Endothelial cell of umbilical vein (primary cell): ENCODE data around the gene FIGLA. TPM values are rescaled to one million over a fixed set of nuclear protein-coding genes. Genes with fewer than 3 reads are reported as not detected.

ENCODE experiments used
- BruUV-seq: library from RNA; stranded (reverse); fragments of 400-500 nt; replicated peaks from 2 replicates; lab custom pipeline; 2021; lab: Mats Ljungman, UMichigan
- CTCF ChIA-PET: fragments of 300-600, 350-600 bp; sonication (Branson Sonifier 250); formaldehyde crosslinking; loops from one replicate; lab custom pipeline; 2021; ENCODE audit warnings: antibody characterized with exemption, inconsistent platforms; lab: Charles Lee
- POLR2A ChIA-PET: fragments of 300-600, 350-600 bp; sonication (Branson Sonifier 250); formaldehyde crosslinking; loops from one replicate; lab custom pipeline; 2021; ENCODE audit warnings: antibody characterized with exemption, inconsistent platforms; lab: Charles Lee
- DNase-seq: peaks from one replicate; pipeline ENCODE4 v3.0.0-alpha.2; 2011; ENCODE audit warnings: low read depth, low spot score
- FAIRE-seq: peaks from 2 replicates; lab custom pipeline; 2011; peaks lifted over from hg19 to GRCh38; lab: Jason Lieb, UNC
- H2AFZ ChIP-seq: 2 replicates; pipeline ENCODE4 v1.6.0; 2012; ENCODE audit warnings: low read depth, low read length, control low read depth, inconsistent platforms
- H3K27ac ChIP-seq: 2 replicates; pipeline ENCODE4 v1.5.1; 2011; ENCODE audit warnings: low read depth, mild to moderate bottlenecking, control low read depth, low read length, moderate library complexity; ENCODE audit not compliant: insufficient read depth
- H3K27me3 ChIP-seq, 2 experiments: 2 replicates each; pipeline versions ENCODE4 v1.6.0 to v1.6.1; 2011; ENCODE audit warnings: low read length in 2 of 2, mixed read lengths in 1 of 2; ENCODE audit not compliant: control insufficient read depth in 2 of 2, insufficient read depth in 2 of 2
- H3K36me3 ChIP-seq, 2 experiments: 2 replicates in 1 of 2; 3 replicates in 1 of 2; pipeline ENCODE4 v1.5.1; 2011; ENCODE audit warnings: low read length in 2 of 2, mild to moderate bottlenecking in 1 of 2, moderate library complexity in 1 of 2; ENCODE audit not compliant: control insufficient read depth in 2 of 2, insufficient read depth in 2 of 2; ENCODE audit errors: extremely low read depth in 1 of 2
- H3K4me1 ChIP-seq: 3 replicates; pipeline ENCODE4 v1.5.1; 2011; ENCODE audit warnings: mild to moderate bottlenecking, low read length; ENCODE audit not compliant: control insufficient read depth, insufficient read depth; ENCODE audit errors: extremely low read depth
- H3K4me2 ChIP-seq: 2 replicates; pipeline ENCODE4 v1.6.1; 2011; ENCODE audit warnings: low read length, control low read depth, mixed read lengths; ENCODE audit not compliant: insufficient read depth
- H3K4me3 ChIP-seq, 3 experiments: fragments of 200-600 bp in 1 of 3; sonication (generic), shearing (Covaris generic) in 1 of 3; replicated peaks in 1 of 3; 2 replicates each; pipeline ENCODE4 v1.5.1; 2011 to 2016; ENCODE audit warnings: control low read depth in 3 of 3, low read length in 3 of 3, mild to moderate bottlenecking in 2 of 3, inconsistent platforms in 1 of 3, low read depth in 1 of 3, moderate library complexity in 1 of 3; ENCODE audit not compliant: insufficient read depth in 1 of 3
- H3K79me2 ChIP-seq: 2 replicates; pipeline ENCODE4 v1.6.0; 2012; ENCODE audit warnings: low read length, inconsistent platforms; ENCODE audit not compliant: control insufficient read depth, insufficient read depth
- H3K9ac ChIP-seq: replicated peaks from 2 replicates; pipeline ENCODE3; 2011; ENCODE audit warnings: low read length, control low read depth; ENCODE audit not compliant: insufficient read depth; ENCODE audit errors: extremely low read depth
- H3K9me1 ChIP-seq: replicated peaks from 3 replicates; pipeline ENCODE4 v1.6.0; 2011; ENCODE audit warnings: mild to moderate bottlenecking, low read length; ENCODE audit not compliant: control insufficient read depth, insufficient read depth; ENCODE audit errors: extremely low read depth
- H3K9me3 ChIP-seq: replicated peaks from 2 replicates; pipeline ENCODE4 v1.5.1; 2012; ENCODE audit warnings: low read length, inconsistent platforms; ENCODE audit not compliant: control insufficient read depth, insufficient read depth
- H4K20me1 ChIP-seq: replicated peaks from 2 replicates; pipeline ENCODE3; 2011; ENCODE audit warnings: mild to moderate bottlenecking, low read length; ENCODE audit not compliant: control insufficient read depth, insufficient read depth; ENCODE audit errors: extremely low read depth
- EZH2 ChIP-seq: IDR thresholded peaks from 2 replicates; pipeline ENCODE4 v1.6.1; 2012; ENCODE audit warnings: borderline replicate concordance, low read depth, mild to moderate bottlenecking, moderate library complexity, low read length, inconsistent platforms; ENCODE audit not compliant: severe bottlenecking
- FOS ChIP-seq: IDR thresholded peaks from 2 replicates; pipeline ENCODE4 v1.6.1; 2011; ENCODE audit warnings: mild to moderate bottlenecking, low read length, moderate library complexity, borderline replicate concordance; ENCODE audit not compliant: insufficient read depth
- GATA2 ChIP-seq: IDR thresholded peaks from 2 replicates; pipeline ENCODE4 v1.7.0; 2011; ENCODE audit warnings: low read depth, mild to moderate bottlenecking, moderate library complexity, mixed read lengths, low read length; ENCODE audit not compliant: insufficient read length, insufficient read depth
- JUN ChIP-seq: IDR thresholded peaks from 2 replicates; pipeline ENCODE4 v1.6.1; 2011; ENCODE audit warnings: borderline replicate concordance, low read depth; ENCODE audit not compliant: insufficient read length, insufficient read depth
- MYC ChIP-seq: IDR thresholded peaks from one replicate; pipeline ENCODE4 v1.6.1; 2011; ENCODE audit warnings: mild to moderate bottlenecking, low read depth, low read length
- POLR2A ChIP-seq: IDR thresholded peaks from 2 replicates; pipeline ENCODE4 v1.6.1; 2012; ENCODE audit warnings: low read depth, mild to moderate bottlenecking, control low read depth, low read length
- POLR2AphosphoS5 ChIP-seq: IDR thresholded peaks from 2 replicates; pipeline ENCODE4 v1.6.1; 2012; ENCODE audit warnings: low read depth, mild to moderate bottlenecking, control low read depth, low read length, moderate library complexity; ENCODE audit not compliant: insufficient read depth
- dilution Hi-C: fragments of 300-500 bp; cut with MboI; formaldehyde crosslinking; loops from one replicate; pipeline ENCODE4 v1.15.0; 2019; ENCODE audit warnings: low sequenced_read_pairs; ENCODE audit not compliant: extremely low pct_ligation_motif_present
- intact Hi-C: fragments of 100-400 bp; cut with micrococcal nuclease; formaldehyde crosslinking; loops from one replicate; pipeline ENCODE4 v1.10.0; 2022
- polyA plus RNA-seq, 4 experiments: library from polyadenylated mRNA; depleted of rRNA in 3 of 4; stranded (reverse) in 3 of 4; unstranded in 1 of 4; fragments of >200 nt; gene quantifications; 2 replicates each; pipeline versions ENCODE4 v1.2.1 to v1.2.3, GENCODE V29; 2011 to 2012; ENCODE audit warnings: missing spikeins in 1 of 4
- total RNA-seq: library from RNA; stranded (reverse); gene quantifications from 2 replicates; pipeline ENCODE4 v1.2.3, GENCODE V29; 2021
- TF ChIP-seq, protein P1 (sequence below): IDR thresholded peaks from 2 replicates; pipeline ENCODE4 v1.6.1; 2011; ENCODE audit not compliant: insufficient read depth, insufficient read length
- TF ChIP-seq, protein P2 (sequence below), 2 donors: IDR thresholded peaks; 1 replicate in 1 of 2; 2 replicates in 1 of 2; pipeline ENCODE4 v1.5.1; 2011; ENCODE audit warnings: low read length in 2 of 2, mild to moderate bottlenecking in 2 of 2, moderate library complexity in 2 of 2, control low read depth in 1 of 2, inconsistent platforms in 1 of 2, low read depth in 1 of 2; ENCODE audit not compliant: insufficient read depth in 1 of 2; ENCODE audit errors: extremely low read depth in 1 of 2

Gene FIGLA
- total and polyA plus RNA-seq, 2 donors (not counting 3 experiments of a cell fraction or from before 2014, with no cell fraction given), result not detected

DNA sequence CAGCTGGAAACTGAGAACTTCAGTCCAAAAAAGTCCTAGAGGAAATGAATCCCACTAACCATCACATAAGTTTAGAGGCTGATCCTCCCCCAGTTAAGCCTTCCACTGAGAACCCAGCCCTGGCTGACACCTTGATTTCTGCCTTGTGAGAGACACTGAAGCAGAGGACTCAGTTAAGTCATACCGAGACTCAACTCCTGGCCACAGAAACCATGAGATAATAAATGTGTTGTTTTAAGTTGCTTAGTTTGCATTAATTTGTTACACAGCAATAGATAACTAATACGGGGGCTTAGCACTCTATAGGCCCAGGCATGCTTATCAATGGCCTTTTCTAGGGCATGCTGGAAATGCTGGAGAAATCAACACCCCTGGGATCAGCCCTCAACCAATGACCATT, 19.0 kb downstream of the FIGLA start:
- CTCF ChIA-PET, result interaction anchor here (1.5 kb wide), 1 partner anchor 18 kb away, joined by 4 read pairs; no protein-coding TSS in a partner anchor
- FAIRE-seq (no peak), DNase-seq (no peak)
- H3K27ac ChIP-seq, result no peak overlapping the region
- peaks cover 50 to 54% of the 10 kb centered on the region in 2 experiments for H3K27me3 ChIP-seq
- dilution Hi-C loops, result no loop called here
- no peaks in the 10 kb centered on the region for H3K36me3 ChIP-seq
- H3K4me3 ChIP-seq, result no peak overlapping the region
- no peaks in the 10 kb centered on the region for H3K9me3 ChIP-seq
- TF ChIP-seq, protein P1, sequence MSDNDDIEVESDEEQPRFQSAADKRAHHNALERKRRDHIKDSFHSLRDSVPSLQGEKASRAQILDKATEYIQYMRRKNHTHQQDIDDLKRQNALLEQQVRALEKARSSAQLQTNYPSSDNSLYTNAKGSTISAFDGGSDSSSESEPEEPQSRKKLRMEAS, result no peak
- TF ChIP-seq FOS (no peak), JUN (no peak), POLR2A (no peak), EZH2 (no peak), GATA2 (no peak), POLR2AphosphoS5 (no peak), MYC (no peak)
- TF ChIP-seq, protein P2, sequence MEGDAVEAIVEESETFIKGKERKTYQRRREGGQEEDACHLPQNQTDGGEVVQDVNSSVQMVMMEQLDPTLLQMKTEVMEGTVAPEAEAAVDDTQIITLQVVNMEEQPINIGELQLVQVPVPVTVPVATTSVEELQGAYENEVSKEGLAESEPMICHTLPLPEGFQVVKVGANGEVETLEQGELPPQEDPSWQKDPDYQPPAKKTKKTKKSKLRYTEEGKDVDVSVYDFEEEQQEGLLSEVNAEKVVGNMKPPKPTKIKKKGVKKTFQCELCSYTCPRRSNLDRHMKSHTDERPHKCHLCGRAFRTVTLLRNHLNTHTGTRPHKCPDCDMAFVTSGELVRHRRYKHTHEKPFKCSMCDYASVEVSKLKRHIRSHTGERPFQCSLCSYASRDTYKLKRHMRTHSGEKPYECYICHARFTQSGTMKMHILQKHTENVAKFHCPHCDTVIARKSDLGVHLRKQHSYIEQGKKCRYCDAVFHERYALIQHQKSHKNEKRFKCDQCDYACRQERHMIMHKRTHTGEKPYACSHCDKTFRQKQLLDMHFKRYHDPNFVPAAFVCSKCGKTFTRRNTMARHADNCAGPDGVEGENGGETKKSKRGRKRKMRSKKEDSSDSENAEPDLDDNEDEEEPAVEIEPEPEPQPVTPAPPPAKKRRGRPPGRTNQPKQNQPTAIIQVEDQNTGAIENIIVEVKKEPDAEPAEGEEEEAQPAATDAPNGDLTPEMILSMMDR (IDR thresholded peaks at IDR 0.05; ENCODE audit: extremely low read depth in 1 of 2, insufficient read depth in 1 of 2, low read depth in 1 of 2, low read length in 2 of 2), result no peak
- peaks cover 3% of the 10 kb centered on the region for H3K4me1 ChIP-seq
- H2AFZ ChIP-seq, result no peak overlapping the region
- intact Hi-C loops, result no loop called here
- H3K79me2 ChIP-seq, result no peaks in the 10 kb centered on the region
- H4K20me1 ChIP-seq, result no peaks in the 10 kb centered on the region
- no peaks in the 10 kb centered on the region for H3K9me1 ChIP-seq
- H3K4me2 ChIP-seq, result no peak overlapping the region
- POLR2A ChIA-PET, result no interaction called here
- no peak overlapping the region for H3K9ac ChIP-seq
- no TSS peak for BruUV-seq
